Osteoblast (primary cell): Measurements from ENCODE around the gene OR4C3. TPM values are rescaled to one million over a fixed set of nuclear protein-coding genes. Genes with fewer than 3 reads are reported as not detected.
"Not testable (repeated sequence)": the region's sequence is repeated elsewhere in the genome, so short reads cannot be mapped to it uniquely, and the experiment has no call there.

ENCODE experiments used
- DNase-seq: peaks from one replicate; pipeline ENCODE4 v3.0.0; 2011; ENCODE audit warnings: low spot score, mixed read lengths; ENCODE audit not compliant: insufficient read length; ENCODE audit errors: missing footprints
- H2AFZ ChIP-seq: 2 replicates; pipeline ENCODE4 v1.6.0; 2011; ENCODE audit warnings: mild to moderate bottlenecking, low read length
- H3K27ac ChIP-seq: 2 replicates; pipeline ENCODE4 v1.5.1; 2011; ENCODE audit warnings: mild to moderate bottlenecking, low read depth, low read length, moderate library complexity
- H3K27me3 ChIP-seq: 2 replicates; pipeline ENCODE4 v1.6.0; 2012; ENCODE audit warnings: mild to moderate bottlenecking, control low read depth, inconsistent platforms, low read length, moderate library complexity; ENCODE audit not compliant: insufficient read depth
- H3K36me3 ChIP-seq: 2 replicates; pipeline ENCODE4 v1.5.1; 2011; ENCODE audit warnings: mild to moderate bottlenecking, low read length, control low read depth, moderate library complexity; ENCODE audit not compliant: insufficient read depth
- H3K4me1 ChIP-seq: 2 replicates; pipeline ENCODE4 v1.5.1; 2011; ENCODE audit warnings: mild to moderate bottlenecking, low read length, control low read depth, moderate library complexity; ENCODE audit not compliant: insufficient read depth
- H3K4me2 ChIP-seq: 2 replicates; pipeline ENCODE4 v1.6.0; 2011; ENCODE audit warnings: mild to moderate bottlenecking, low read length; ENCODE audit not compliant: insufficient read depth
- H3K4me3 ChIP-seq: fragments of 200-600 bp; sonication (generic); 3 replicates; pipeline ENCODE4 v1.5.1; 2012; ENCODE audit warnings: mild to moderate bottlenecking, low read length, inconsistent platforms; ENCODE audit not compliant: insufficient read depth
- H3K79me2 ChIP-seq: 2 replicates; pipeline ENCODE4 v1.6.0; 2012; ENCODE audit warnings: mild to moderate bottlenecking, low read length, control low read depth, inconsistent platforms; ENCODE audit not compliant: insufficient read depth
- H3K9me3 ChIP-seq: 2 replicates; pipeline ENCODE4 v1.5.1; 2011; ENCODE audit warnings: low read depth, low read length, control low read depth
- H4K20me1 ChIP-seq: 2 replicates; pipeline ENCODE4 v1.6.0; 2012; ENCODE audit warnings: mild to moderate bottlenecking, low read length, control low read depth; ENCODE audit not compliant: insufficient read depth
- CTCF ChIP-seq: IDR thresholded peaks from 2 replicates; pipeline ENCODE4 v1.5.1; 2011; ENCODE audit warnings: mild to moderate bottlenecking, low read depth, low read length, moderate library complexity; ENCODE audit errors: extremely low read depth
- total RNA-seq: library from RNA; depleted of rRNA; stranded (reverse); fragments of >200 nt; gene quantifications from 2 replicates; pipeline ENCODE4 v1.2.3, GENCODE V29; 2012

Gene OR4C3
- total RNA-seq = not detected in 2 replicates

GRCh38 chr11:48324620-48325019 lies at the start of gene OR4C3:
OR4C3 (plus strand) TSS chr11:48324920; CDS start chr11:48325022, 102 bp downstream.
- H3K27me3 ChIP-seq, DNase-seq, H3K36me3 ChIP-seq: not testable (repeated sequence)

GRCh38 chr11:48305923-48306322 lies 18.8 kb upstream of the OR4C3 start, which contains the start of gene OR4S1:
OR4S1 (plus strand) TSS chr11:48306223; CDS start chr11:48306223, 0 bp downstream.
- Histone ChIP-seq H4K20me1 (no peaks in the 10 kb centered on the region), H3K27me3 (no peaks in the 10 kb centered on the region), H3K4me3 (no peak within 1 kb of the TSS), H3K27ac (no peak within 1 kb of the TSS), H3K4me2 (no peak within 1 kb of the TSS), H2AFZ (no peak within 1 kb of the TSS), H3K79me2 (no peaks in the 10 kb centered on the region), H3K4me1 (no peaks in the 10 kb centered on the region), H3K9me3 (no peaks in the 10 kb centered on the region), H3K36me3 (no peaks in the 10 kb centered on the region)
- TF ChIP-seq CTCF = no peak
- no peak for DNase-seq

More at GRCh38 chr11:48324620-48325019, at the start of gene OR4C3:
- not testable (repeated sequence) for H3K27ac ChIP-seq, H3K4me2 ChIP-seq, H3K4me1 ChIP-seq, H4K20me1 ChIP-seq, H3K9me3 ChIP-seq, H3K79me2 ChIP-seq, H3K4me3 ChIP-seq, H2AFZ ChIP-seq

GRCh38 chr11:48307760-48308386 lies 16.8 kb upstream of the OR4C3 start:
- Histone ChIP-seq H3K4me3 (no peak overlapping the region), H3K79me2 (no peaks in the 10 kb centered on the region), H4K20me1 (no peaks in the 10 kb centered on the region), H2AFZ (peak overlapping the region; percentile 48), H3K36me3 (no peaks in the 10 kb centered on the region), H3K27me3 (no peaks in the 10 kb centered on the region), H3K4me1 (no peaks in the 10 kb centered on the region), H3K27ac (no peak overlapping the region), H3K9me3 (no peaks in the 10 kb centered on the region), H3K4me2 (no peak overlapping the region)
- peak; percentile 81 for DNase-seq
- peak; percentile 95 for TF ChIP-seq CTCF

GRCh38 chr11:48313590-48313989 lies 11.1 kb upstream of the OR4C3 start:
- H3K27me3 ChIP-seq, DNase-seq: not testable (repeated sequence)

GRCh38 chr11:48319813-48320212 lies 4.9 kb upstream of the OR4C3 start:
- not testable (repeated sequence) for H2AFZ ChIP-seq, H3K79me2 ChIP-seq, H4K20me1 ChIP-seq, DNase-seq, H3K36me3 ChIP-seq, H3K4me1 ChIP-seq, H3K27ac ChIP-seq, H3K27me3 ChIP-seq, H3K9me3 ChIP-seq, H3K4me3 ChIP-seq, H3K4me2 ChIP-seq

More at GRCh38 chr11:48313590-48313989, 11.1 kb upstream of the OR4C3 start:
- H2AFZ ChIP-seq, H3K79me2 ChIP-seq, H3K4me3 ChIP-seq, H4K20me1 ChIP-seq, H3K9me3 ChIP-seq, H3K4me1 ChIP-seq, H3K27ac ChIP-seq, H3K4me2 ChIP-seq, H3K36me3 ChIP-seq: not testable (repeated sequence)
